Eye (tissue), 1 donor: ENCODE data around the gene MTIF3.
"Not testable (repeated sequence)": the region's sequence is repeated elsewhere in the genome, so short reads cannot be mapped to it uniquely, and the experiment has no call there.

Source experiments
- DNase-seq: peaks from one replicate; pipeline ENCODE4 v3.0.0-alpha.2; 2015

MTIF3 gene

DNA sequence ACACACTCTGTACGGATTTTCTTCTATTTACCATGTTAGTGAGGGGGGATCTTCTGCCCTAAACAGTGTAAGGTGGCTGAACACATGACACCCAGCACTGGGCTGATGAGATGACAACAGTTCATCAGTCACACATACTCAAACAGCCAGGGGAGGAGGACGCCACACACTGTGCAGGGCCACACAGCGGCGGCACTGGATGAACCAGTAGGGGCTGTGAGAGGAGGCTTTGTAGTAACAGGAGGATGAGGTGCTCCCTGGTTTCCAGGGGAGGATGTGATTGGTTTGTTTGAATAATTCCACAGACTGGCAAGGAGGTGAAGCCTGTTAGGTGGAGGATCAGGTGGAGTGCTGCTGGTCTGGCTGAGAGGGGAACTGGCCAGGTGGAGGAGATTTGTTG is 42.3 kb downstream of the MTIF3 start:
- DNase-seq = no peak

GRCh38 chr13:27406178-27406939 is 44.0 kb downstream of the MTIF3 start:
- peak; percentile 46 for DNase-seq

GRCh38 chr13:27405546-27406134 is 44.7 kb downstream of the MTIF3 start:
- no peak for DNase-seq

- no peak for DNase-seq
Measured at GRCh38 chr13:27404680-27405079, 45.7 kb downstream of the MTIF3 start.

DNA sequence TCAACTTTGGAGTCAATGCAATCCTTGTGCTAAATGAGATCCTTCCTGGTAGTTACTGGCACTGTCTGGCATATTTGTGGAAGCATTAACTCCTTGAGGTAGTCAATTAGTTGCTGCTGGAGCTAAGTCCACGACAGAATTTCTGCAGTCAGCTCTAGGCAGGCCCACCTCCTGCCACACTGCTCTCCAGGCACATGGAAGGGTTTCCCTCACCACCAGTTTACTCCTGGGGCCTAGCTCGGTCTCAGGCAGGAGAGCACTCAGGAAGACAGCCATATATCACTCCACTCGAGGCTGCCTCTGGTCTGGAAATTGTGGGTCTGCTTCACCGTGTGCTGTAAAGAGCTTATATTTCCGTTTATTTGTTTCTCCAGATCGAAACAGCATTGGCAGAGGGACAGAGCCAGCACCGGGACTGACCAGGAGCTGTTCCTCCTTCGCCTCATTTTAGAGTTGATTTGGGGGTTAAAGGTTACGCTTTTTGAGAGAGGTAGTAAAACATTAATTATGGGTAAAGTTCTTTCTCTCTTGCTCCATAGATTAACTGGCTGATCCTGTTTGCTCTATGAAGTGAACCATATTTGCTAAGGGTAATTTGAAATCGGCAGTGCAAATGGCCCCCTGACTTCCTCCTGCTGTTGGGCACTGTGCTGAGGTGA is 46.5 kb downstream of the MTIF3 start:
- no peak for DNase-seq

DNA sequence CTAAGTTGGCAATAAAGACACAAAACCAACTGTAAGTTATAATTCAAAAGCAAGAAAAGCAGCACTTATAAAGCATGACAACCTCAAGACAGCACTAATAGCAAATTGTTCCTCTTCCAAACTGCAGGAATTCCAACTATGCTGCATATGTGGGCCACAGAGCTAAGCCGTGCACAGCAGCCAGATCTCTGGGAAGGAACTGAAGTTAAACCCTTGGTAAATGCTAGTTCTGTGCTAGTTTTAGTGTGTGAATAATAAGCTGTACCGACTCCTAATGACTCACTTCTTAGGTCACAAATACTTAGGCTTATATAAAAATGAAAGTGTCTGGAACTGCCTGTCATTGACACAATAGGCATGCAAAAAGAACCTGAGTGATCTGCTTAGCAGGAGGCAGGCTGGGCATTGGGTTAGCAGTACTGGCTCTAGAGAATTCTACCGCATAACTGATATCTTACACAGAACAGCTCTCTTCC is 47.1 kb downstream of the MTIF3 start:
- DNase-seq = peak; percentile 65

GRCh38 chr13:27401210-27401609 is 49.2 kb downstream of the MTIF3 start:
- DNase-seq = no peak

DNA sequence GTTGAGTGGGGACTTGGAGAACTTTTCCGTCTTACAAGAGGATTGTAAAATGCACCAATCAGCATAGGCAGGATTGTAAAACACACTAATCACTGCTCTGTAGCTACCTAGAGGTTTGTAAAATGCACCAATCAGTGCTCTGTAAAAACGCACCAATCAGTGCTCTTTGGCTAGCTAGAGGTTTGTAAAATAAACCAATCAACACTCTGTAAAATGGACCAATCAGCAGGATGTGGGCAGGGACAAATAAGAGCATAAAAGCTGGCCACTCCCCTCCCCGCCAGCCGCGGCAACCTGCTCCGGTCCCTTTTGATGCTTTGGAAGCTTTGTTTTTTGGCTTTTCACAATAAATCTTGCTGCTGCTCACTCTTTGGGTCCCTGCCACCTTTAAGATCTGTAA is 50.0 kb downstream of the MTIF3 start:
- DNase-seq = not testable (repeated sequence)

GRCh38 chr13:27398360-27398759 is 52.0 kb downstream of the MTIF3 start:
- no peak for DNase-seq

GRCh38 chr13:27396252-27396846 is 54.0 kb downstream of the MTIF3 start:
- no peak for DNase-seq

DNA sequence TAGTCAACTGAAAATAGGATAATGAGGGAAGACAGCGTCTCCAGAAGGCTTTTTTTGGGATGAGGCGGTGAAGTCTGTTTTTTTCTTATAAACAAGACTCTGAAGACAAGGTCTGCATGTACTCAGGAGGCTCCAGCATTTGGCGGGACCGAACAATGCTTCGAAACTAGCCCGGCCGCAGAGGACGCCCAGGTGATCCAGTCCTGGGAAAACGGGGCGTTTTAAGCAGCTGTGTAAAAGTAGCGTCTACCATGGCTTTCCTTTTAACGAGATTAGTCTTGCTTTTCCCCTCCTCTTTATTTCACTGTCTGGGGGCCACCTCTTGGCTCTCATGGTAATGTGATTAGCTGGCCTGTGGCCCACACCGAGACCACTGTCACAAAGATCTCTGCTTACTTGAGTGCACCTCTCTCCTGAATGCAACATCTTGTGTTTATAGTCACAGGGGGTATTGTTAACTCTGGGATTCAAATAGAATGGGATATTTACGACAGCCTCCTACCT is 55.3 kb downstream of the MTIF3 start:
- peak; percentile 13 for DNase-seq

DNA sequence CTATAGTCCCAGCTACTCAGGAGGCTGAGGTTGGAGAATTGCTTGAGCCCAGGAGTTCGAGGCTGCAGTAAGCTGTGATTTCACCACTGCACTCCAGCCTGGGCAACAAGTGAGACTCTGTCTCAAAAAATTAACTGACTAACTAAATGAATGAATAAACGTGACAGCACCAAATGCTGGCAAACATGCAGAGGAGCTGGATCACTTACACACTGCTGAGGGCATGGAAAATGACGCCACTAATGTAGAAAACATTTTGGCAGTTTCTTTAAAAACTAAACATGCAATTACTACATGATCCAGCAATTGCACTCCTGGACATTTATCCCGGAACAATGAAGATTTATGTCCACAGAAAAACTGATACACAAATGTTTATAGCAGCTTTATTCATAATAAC is 57.3 kb downstream of the MTIF3 start:
- no peak for DNase-seq

DNA sequence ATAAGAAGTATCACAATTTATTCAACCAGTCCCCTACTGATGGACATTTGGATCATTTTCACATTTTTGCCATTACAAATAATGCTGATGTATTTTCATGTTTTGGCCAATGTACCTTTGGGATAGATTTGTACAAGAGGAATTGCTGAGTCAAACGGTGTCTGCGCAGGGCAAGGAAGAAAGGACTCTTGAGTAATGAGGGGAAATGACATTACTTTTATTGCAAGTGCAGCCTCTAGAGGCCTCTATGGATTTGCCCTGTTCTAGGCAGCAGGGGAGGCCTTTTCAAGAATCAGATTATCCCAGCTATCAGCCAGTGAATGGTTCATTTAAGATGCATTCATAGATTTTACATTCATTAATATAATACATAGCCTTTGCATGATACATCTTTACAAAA is 58.9 kb downstream of the MTIF3 start:
- DNase-seq = no peak

DNA sequence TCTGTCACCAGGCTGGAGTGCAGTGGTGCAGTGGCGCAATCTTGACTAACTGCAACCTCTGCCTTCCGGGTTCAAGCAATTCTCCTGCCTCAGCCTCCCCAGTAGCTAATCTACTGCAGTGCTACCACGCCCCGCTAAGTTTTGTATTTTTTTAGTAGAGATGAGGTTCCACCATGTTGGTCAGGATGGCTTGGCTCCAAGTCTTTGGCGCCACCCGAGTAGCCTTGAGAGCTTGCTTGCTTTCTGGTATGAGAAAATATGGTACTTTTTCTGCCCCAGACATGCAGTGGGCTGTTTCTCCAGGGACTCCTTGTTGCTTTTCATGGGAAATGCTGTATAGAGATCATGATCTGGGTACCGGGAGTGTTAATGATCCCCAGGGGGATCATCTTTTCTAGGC is 60.5 kb downstream of the MTIF3 start:
- no peak for DNase-seq

- no peak for DNase-seq
Measured at GRCh38 chr13:27388241-27388640, 62.1 kb downstream of the MTIF3 start.
